DLD1 (cell line): Measurements from ENCODE around the gene ART3.

Experiments
- in situ Hi-C: cut with HindIII; loops from 2 replicates; pipeline ENCODE4 v1.10.0; 2017; ENCODE audit warnings: low sequenced_read_pairs

ART3 gene

DNA sequence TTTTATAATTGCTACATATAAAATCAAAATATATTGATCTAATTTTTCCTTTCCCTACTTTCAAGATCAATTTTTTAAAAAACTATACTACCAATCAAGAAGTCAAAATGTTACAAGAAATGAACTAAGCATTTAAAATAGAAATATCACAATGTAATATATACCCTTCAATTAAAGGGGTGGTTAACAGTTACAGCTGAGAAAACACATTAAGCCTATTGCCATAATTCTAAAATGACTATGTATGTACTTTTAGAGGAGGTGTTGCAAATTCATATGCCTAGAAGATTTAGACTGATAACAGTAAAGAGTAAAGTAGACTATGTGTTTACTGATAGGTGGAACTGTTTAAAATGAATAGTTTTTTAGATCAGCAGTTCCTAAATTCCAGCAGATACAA, 70.0 kb downstream of the ART3 start:
- in situ Hi-C loops = no loop called here

DNA sequence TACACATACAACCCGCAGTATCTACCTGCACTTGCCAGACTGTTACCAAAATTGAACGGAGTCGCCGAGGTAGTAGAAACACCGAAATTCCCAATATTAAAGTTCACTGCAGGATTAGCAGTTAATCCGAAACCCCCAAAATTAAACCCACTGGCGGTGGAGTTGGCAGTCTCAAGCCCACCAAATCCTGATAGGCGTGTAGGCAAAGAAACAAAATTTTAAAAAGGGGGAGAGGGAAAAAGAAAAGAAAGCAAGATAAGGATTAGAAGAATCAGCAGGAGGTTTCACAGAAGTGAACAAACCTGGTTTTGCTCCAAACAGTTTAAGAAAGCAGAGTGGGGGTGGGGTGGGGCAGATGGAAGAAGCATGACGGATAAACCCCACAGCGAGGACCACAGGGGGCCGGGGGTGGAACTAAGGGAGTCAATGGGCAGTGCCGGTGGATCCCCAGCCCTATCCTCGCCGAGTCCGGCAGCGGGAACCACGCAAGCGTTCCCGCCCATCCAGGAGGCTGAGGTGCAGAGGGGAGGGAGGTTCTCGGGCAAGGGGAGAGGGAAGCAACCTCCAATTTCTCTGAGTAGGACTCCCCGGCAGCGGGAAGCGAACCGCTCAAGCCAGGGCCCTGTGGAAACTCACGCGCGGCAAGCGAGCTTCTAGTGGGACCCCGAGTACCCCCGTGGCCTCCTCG, 73.1 kb downstream of the ART3 start:
- in situ Hi-C loops = no loop called here

GRCh38 chr4:76148142-76148865, 73.8 kb downstream of the ART3 start, which contains the start of gene NUP54:
NUP54 (minus strand) TSS chr4:76148397; CDS start chr4:76148374, 23 bp downstream.
- in situ Hi-C loops = no loop called here

DNA sequence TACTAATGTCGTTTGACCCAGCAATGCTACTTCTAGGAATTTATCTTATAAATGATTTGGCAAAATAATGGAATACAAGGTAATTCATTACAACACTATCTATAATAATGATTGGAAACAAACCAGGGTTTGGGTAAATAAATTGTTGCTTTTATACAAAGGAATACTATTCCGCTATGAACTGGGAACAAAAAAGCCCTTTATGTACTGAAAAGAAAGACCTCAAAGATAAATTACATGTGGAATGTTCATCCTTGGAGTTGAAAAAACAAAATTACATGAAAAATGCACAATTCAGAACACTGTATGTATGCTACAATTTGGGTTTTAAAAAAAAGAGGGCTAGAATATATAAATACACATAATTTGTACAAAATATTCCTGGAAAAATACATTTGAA, 78.8 kb downstream of the ART3 start:
- in situ Hi-C loops = no loop called here

- in situ Hi-C loops = no loop called here
Measured at GRCh38 chr4:76155979-76156378, 81.5 kb downstream of the ART3 start.

DNA sequence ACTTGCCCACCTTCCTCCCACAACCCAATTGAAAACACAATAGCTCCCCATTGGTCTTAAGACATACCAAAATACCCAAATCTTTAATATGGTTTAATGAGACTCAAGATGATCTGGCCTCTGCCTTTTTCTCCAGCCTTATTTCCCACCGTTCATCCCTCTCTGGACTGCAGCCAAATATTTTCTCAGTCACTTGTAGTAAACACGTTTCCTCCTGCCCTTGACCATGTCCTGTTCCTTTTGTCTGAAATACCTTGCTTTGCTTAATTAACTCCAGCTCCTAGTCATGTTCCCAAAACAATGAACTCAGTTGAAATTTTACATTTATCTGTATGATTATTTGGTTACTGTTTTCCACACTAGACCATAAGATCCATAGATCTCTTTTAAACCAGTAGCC, 82.1 kb downstream of the ART3 start:
- in situ Hi-C loops = no loop called here

DNA sequence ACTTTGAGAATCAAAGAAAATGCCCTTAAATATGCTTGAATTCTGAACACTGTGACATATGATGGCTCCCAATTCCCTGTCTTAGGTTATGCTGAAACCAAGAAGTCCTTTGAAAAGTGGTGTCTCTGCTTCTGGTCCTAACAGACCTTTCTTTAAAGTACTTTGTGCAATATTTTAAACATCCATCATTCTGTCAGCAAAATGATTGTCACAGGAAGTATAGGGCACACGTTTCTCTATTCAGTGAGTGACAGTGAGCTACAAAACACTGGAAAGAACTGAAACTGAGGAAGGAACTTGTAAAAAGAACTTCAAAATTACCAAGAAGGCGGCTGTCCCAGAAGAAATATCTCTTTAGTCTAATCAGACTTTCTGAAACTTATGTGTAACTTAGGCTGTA, 85.8 kb downstream of the ART3 start:
- in situ Hi-C loops = no loop called here
